C4-2B (cell line): ENCODE results near the gene REST.

ENCODE experiments used
- ZFX ChIP-seq: fragments of 450-650 bp; IDR thresholded peaks from 2 replicates; pipeline ENCODE4 v1.6.1; 2017
- TF ChIP-seq, protein P1 (sequence below): fragments of 450-650 bp; conservative IDR thresholded peaks from 2 replicates; pipeline ENCODE4 v1.5.1; 2017; ENCODE audit warnings: mild to moderate bottlenecking

DNA sequence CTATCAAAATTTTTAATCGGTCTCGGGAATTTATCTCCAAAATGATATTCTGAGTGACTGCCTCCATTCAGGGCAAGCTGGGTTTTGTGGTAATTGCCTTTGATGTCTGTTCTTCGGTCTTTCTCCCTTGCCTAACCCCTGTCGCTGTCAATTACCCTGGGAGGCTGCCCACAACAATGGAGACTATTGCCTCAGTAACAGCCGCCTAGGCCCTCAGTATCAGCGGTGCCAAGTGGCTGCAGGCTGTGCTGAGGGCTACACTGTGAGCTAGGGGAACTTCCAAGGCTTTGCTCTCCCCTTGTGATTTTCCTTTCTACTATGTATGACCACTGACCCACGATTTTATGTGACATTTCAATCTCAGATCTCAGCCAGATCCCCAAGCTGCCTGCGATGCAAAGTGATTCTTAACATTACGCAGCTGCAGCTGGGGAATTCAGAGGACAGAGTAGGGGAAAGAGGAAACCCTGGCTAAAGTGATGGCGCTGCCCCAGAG lies 36.3 kb upstream of the REST start:
- TF ChIP-seq, protein P1, sequence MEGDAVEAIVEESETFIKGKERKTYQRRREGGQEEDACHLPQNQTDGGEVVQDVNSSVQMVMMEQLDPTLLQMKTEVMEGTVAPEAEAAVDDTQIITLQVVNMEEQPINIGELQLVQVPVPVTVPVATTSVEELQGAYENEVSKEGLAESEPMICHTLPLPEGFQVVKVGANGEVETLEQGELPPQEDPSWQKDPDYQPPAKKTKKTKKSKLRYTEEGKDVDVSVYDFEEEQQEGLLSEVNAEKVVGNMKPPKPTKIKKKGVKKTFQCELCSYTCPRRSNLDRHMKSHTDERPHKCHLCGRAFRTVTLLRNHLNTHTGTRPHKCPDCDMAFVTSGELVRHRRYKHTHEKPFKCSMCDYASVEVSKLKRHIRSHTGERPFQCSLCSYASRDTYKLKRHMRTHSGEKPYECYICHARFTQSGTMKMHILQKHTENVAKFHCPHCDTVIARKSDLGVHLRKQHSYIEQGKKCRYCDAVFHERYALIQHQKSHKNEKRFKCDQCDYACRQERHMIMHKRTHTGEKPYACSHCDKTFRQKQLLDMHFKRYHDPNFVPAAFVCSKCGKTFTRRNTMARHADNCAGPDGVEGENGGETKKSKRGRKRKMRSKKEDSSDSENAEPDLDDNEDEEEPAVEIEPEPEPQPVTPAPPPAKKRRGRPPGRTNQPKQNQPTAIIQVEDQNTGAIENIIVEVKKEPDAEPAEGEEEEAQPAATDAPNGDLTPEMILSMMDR, result no peak
- no peak for TF ChIP-seq ZFX
